Measurements from ENCODE around the gene PROB1. TPM values are rescaled to one million over a fixed set of nuclear protein-coding genes. Genes with fewer than 3 reads are reported as not detected.

The PROB1 gene
- 1.7 and 3.2 TPM in 2 replicates for total RNA-seq

GRCh38 chr5:139394654-139395566 is at the start of gene PROB1:
Gene PROB1 (minus strand): TSS chr5:139395104. CDS start chr5:139395081, 23 bp downstream.

GRCh38 chr5:139439013-139439903 is 44.4 kb upstream of the PROB1 start, which contains the start of gene DNAJC18:
Gene DNAJC18 (minus strand): TSS chr5:139439525. CDS start chr5:139439445, 80 bp downstream.

GRCh38 chr5:139403787-139404483 is 9.0 kb upstream of the PROB1 start, which contains the start of gene SPATA24:
Gene SPATA24 (minus strand): TSS chr5:139404089. CDS start chr5:139404060, 29 bp downstream.

GRCh38 chr5:139389701-139390638 is 4.9 kb downstream of the PROB1 start, which contains the start of gene MZB1:
Gene MZB1 (minus strand): TSS chr5:139389913. CDS start chr5:139389856, 57 bp downstream.

GRCh38 chr5:139383275-139383992 is 11.5 kb downstream of the PROB1 start, which contains the start of gene SLC23A1:
Gene SLC23A1 (minus strand): TSS chr5:139383297. CDS start chr5:139383253, 44 bp downstream.

GRCh38 chr5:139341689-139342422 is 53.0 kb downstream of the PROB1 start, which contains the start of gene PAIP2:
Gene PAIP2 (plus strand): TSS chr5:139341854. CDS start chr5:139363785, 21,931 bp downstream.

Other genes with a start within 250 kb of the PROB1 start
- 28.6 and 28.7 TPM in 2 replicates for gene SIL1, start 196.7 kb downstream of the PROB1 start, total RNA-seq
- 363 and 372 TPM in 2 replicates for gene MATR3, start 101.4 kb downstream of the PROB1 start, total RNA-seq
- gene PAIP2, start 53.2 kb downstream of the PROB1 start, total RNA-seq, result 103 TPM in 2 replicates
- not detected in 2 replicates for gene SLC23A1, start 11.8 kb downstream of the PROB1 start, total RNA-seq
- gene MZB1, start 5.2 kb downstream of the PROB1 start, total RNA-seq, result 0.07 TPM in 1 of 2 replicates, not detected in the other
- gene SPATA24, start 9.0 kb upstream of the PROB1 start, total RNA-seq, result 6.4 and 6.5 TPM in 2 replicates
- gene DNAJC18, start 44.4 kb upstream of the PROB1 start, total RNA-seq, result 12.6 and 15.8 TPM in 2 replicates
- gene ECSCR, start 67.6 kb upstream of the PROB1 start, total RNA-seq, result 274 and 317 TPM in 2 replicates
- 0.13 TPM in 1 of 2 replicates, not detected in the other for gene SMIM33, start 75.9 kb upstream of the PROB1 start, total RNA-seq
- gene STING1, start 87.7 kb upstream of the PROB1 start, total RNA-seq, result 65.8 and 92.9 TPM in 2 replicates
- 102 and 106 TPM in 2 replicates for gene UBE2D2, start 166.2 kb upstream of the PROB1 start, total RNA-seq

Measured in thoracic aorta endothelial cell (primary cell).